ENCODE measurements around the gene TCF7L2.

Gene TCF7L2

DNA sequence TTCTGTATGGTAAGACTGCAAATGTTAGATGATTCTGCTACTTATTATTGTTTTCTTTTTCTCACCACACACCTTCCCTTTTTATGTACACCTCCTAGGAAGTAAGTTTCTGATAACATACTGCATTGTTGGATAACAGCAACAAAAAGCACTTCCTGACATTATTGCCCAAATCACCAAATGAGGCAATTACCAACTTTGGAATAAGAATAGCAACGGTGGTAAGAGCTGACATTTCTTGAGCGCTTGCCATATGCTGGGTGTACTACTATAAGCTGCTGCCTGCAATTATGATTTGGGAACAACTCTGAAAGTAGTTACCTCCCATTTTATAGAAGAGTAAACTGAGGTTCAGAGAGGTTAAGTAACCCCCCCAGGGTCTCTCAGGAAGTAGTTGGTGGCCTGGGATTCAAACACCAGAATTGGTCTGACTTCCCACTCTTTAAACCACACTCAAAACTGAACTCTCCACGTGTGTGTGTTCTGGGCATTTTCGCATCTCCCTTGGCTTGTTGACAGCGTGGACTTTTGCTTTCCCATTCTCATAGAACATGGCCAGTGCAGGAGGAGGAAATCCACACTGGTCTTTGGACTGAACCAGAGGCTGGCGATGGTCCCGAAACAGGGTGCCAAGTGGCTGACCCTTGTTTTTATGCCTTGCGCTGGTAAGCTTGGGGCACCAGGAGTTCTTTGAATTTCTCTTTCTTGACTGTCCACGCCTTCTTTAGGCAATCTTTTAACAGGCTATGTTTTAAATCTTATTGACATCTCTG, 71.4 kb downstream of the TCF7L2 start:
- H3K27me3 ChIP-seq (replicated peaks; ENCODE audit: control insufficient read depth, insufficient read depth, low read length), result no peaks in the 10 kb centered on the region
- H3K36me3 ChIP-seq (ENCODE audit: control insufficient read depth, insufficient read depth, low read length), result no peaks in the 10 kb centered on the region
- no peak for DNase-seq (ENCODE audit: extremely low read depth, insufficient read length)
- TF ChIP-seq, protein P1, sequence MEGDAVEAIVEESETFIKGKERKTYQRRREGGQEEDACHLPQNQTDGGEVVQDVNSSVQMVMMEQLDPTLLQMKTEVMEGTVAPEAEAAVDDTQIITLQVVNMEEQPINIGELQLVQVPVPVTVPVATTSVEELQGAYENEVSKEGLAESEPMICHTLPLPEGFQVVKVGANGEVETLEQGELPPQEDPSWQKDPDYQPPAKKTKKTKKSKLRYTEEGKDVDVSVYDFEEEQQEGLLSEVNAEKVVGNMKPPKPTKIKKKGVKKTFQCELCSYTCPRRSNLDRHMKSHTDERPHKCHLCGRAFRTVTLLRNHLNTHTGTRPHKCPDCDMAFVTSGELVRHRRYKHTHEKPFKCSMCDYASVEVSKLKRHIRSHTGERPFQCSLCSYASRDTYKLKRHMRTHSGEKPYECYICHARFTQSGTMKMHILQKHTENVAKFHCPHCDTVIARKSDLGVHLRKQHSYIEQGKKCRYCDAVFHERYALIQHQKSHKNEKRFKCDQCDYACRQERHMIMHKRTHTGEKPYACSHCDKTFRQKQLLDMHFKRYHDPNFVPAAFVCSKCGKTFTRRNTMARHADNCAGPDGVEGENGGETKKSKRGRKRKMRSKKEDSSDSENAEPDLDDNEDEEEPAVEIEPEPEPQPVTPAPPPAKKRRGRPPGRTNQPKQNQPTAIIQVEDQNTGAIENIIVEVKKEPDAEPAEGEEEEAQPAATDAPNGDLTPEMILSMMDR (IDR thresholded peaks at IDR 0.05; ENCODE audit: insufficient read depth, low read length, poor library complexity, severe bottlenecking), result no peak
- H3K4me3 ChIP-seq (replicated peaks; ENCODE audit: low read depth, low read length), result no peak overlapping the region

DNA sequence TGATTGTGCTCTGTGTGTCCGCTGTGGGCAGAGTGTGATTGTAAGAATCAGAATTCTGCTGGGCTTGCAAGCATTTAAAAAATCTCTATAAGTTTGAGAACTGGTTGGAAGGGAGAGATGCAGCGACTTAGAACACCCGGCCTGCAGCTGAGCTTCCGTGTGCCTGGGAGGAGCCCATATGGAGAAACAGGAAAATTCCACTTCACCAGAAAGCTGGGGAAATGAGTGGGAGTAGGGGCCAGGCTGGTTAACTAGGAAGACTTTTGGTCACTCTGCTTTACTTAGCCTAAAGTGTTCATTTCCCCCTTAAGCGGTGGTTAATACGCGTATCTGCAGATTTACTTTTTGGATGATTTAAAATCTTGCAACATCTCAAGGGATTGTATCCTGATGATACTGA, 72.2 kb downstream of the TCF7L2 start:
- Histone ChIP-seq H3K36me3 (ENCODE audit: control insufficient read depth, insufficient read depth, low read length) (no peaks in the 10 kb centered on the region), H3K27me3 (replicated peaks; ENCODE audit: control insufficient read depth, insufficient read depth, low read length) (no peaks in the 10 kb centered on the region), H3K4me3 (replicated peaks; ENCODE audit: low read depth, low read length) (no peak overlapping the region)
- TF ChIP-seq, protein P1 (IDR thresholded peaks at IDR 0.05; ENCODE audit: insufficient read depth, low read length, poor library complexity, severe bottlenecking), result no peak
- no peak for DNase-seq (ENCODE audit: extremely low read depth, insufficient read length)

DNA sequence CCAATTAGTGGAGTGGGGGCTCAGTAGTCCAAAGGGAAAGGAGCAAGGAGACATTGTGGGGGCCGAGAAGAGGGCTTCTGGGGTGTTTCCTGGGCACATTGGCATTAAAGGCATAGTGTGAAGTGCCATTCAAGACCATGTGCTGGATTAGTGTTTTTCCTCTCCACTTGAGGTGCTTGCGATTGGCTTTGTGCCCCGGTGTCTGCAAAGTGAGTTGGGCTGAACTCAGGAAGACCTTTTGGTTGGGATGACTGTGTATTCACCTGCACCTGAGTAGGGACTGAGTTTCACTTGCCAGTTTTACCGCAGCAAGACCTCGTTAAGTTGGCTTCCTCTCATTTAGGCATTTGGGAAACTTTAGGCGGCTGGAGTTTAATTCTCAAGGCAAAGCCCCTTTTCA, 73.0 kb downstream of the TCF7L2 start:
- Histone ChIP-seq H3K27me3 (replicated peaks; ENCODE audit: control insufficient read depth, insufficient read depth, low read length) (no peaks in the 10 kb centered on the region), H3K36me3 (ENCODE audit: control insufficient read depth, insufficient read depth, low read length) (no peaks in the 10 kb centered on the region), H3K4me3 (replicated peaks; ENCODE audit: low read depth, low read length) (no peak overlapping the region)
- DNase-seq (ENCODE audit: extremely low read depth, insufficient read length), result no peak
- TF ChIP-seq, protein P1 (IDR thresholded peaks at IDR 0.05; ENCODE audit: insufficient read depth, low read length, poor library complexity, severe bottlenecking), result no peak

DNA sequence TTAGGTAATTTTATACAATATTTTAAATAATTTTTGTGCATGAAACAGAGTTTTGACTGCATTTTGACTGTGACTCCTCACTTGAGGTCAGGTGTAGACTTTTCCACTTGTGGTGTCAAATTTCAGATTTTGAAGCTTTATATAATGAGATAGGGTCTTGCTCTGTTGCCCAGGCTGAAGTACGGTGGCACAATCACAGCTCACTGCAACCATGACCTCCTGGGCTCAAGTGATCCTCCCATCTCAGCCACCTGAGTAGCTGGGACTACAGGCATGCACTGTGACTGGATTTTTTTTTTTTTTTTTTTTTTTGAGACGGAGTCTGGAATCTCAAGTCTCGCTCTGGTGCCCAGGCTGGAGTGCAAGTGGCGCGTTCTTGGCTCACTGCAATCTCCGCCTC, 74.9 kb downstream of the TCF7L2 start:
- no peak for DNase-seq (ENCODE audit: extremely low read depth, insufficient read length)
- no peaks in the 10 kb centered on the region for H3K27me3 ChIP-seq (replicated peaks; ENCODE audit: control insufficient read depth, insufficient read depth, low read length)
- TF ChIP-seq, protein P1 (IDR thresholded peaks at IDR 0.05; ENCODE audit: insufficient read depth, low read length, poor library complexity, severe bottlenecking), result no peak
- no peak overlapping the region for H3K4me3 ChIP-seq (replicated peaks; ENCODE audit: low read depth, low read length)
- H3K36me3 ChIP-seq (ENCODE audit: control insufficient read depth, insufficient read depth, low read length), result no peaks in the 10 kb centered on the region

DNA sequence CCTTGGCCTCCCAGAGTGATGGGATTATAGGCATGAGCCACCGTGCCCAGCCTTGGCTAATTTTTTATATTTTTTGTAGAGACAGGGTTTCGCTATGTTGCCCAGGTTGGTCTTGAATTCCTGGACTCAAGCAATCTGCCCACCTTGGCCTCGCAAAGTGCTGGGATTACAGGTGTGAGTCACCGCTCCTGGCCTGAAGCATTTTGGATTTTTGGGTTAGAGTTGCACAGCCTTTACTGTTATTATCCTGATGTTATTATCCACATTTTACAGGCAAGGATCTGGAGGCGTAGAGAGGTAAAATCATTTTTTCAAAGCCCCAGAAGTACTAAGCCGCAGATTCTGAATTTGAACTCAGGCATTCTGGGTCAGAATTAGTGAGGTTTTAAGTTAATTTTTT, 75.4 kb downstream of the TCF7L2 start:
- no peak for DNase-seq (ENCODE audit: extremely low read depth, insufficient read length)
- Histone ChIP-seq H3K27me3 (replicated peaks; ENCODE audit: control insufficient read depth, insufficient read depth, low read length) (no peaks in the 10 kb centered on the region), H3K36me3 (ENCODE audit: control insufficient read depth, insufficient read depth, low read length) (no peaks in the 10 kb centered on the region), H3K4me3 (replicated peaks; ENCODE audit: low read depth, low read length) (no peak overlapping the region)
- TF ChIP-seq, protein P1 (IDR thresholded peaks at IDR 0.05; ENCODE audit: insufficient read depth, low read length, poor library complexity, severe bottlenecking), result no peak
